Gastroesophageal sphincter (tissue), 3 donors: ENCODE data around the gene NAA30.

ENCODE experiments used
- CTCF ChIP-seq, 4 experiments: fragments of 200-600 bp in 2 of 4; fragments of 450-650 bp in 2 of 4; sonication (generic) in 1 of 4; IDR thresholded peaks; one replicate each; pipeline ENCODE4 v1.5.1; 2017 to 2019; ENCODE audit warnings: antibody characterized with exemption in 4 of 4, mild to moderate bottlenecking in 2 of 4, moderate library complexity in 2 of 4
- POLR2A ChIP-seq, 2 donors: fragments of 450-650 bp; IDR thresholded peaks; one replicate each; pipeline ENCODE4 v1.6.1; 2017; ENCODE audit warnings: antibody characterized with exemption in 2 of 2, mild to moderate bottlenecking in 2 of 2, moderate library complexity in 1 of 2
- POLR2AphosphoS5 ChIP-seq: sonication (generic); formaldehyde crosslinking; IDR thresholded peaks from one replicate; pipeline ENCODE4 v1.6.1; 2017; ENCODE audit warnings: antibody characterized with exemption

- no peak for TF ChIP-seq POLR2AphosphoS5
- TF ChIP-seq POLR2A (IDR thresholded peaks at IDR 0.05) = no peak
- no peak for TF ChIP-seq CTCF (IDR thresholded peaks at IDR 0.05)
These were observed 73.8 kb downstream of the NAA30 start for GRCh38 chr14:57464008-57464730.
